GM21390 (cell line): ENCODE results near the gene EXD3.

Experiments
- ATAC-seq: cut with Tn5 transposase; IDR thresholded peaks from one replicate; pipeline ENCODE4 v1.9.1; 2021; ENCODE audit not compliant: unreplicated experiment

EXD3 gene

GRCh38 chr9:137309368-137310188 lies 113.4 kb downstream of the EXD3 start:
- ATAC-seq: no peak

GRCh38 chr9:137308057-137308619 lies 114.8 kb downstream of the EXD3 start:
- no peak for ATAC-seq

- ATAC-seq: no peak
Measured at GRCh38 chr9:137307255-137308056, 115.5 kb downstream of the EXD3 start.

GRCh38 chr9:137306850-137307254 lies 116.1 kb downstream of the EXD3 start:
- ATAC-seq: no peak

GRCh38 chr9:137306066-137306849 lies 116.7 kb downstream of the EXD3 start:
- no peak for ATAC-seq

GRCh38 chr9:137305798-137306065 lies 117.2 kb downstream of the EXD3 start:
- no peak for ATAC-seq

GRCh38 chr9:137305060-137305797 lies 117.7 kb downstream of the EXD3 start:
- ATAC-seq: no peak

- ATAC-seq: no peak
Measured at GRCh38 chr9:137304383-137305059, 118.4 kb downstream of the EXD3 start.

- ATAC-seq: no peak
Measured at GRCh38 chr9:137303893-137304382, 119.0 kb downstream of the EXD3 start.

- no peak for ATAC-seq
Measured at GRCh38 chr9:137303151-137303892, 119.6 kb downstream of the EXD3 start.

GRCh38 chr9:137302449-137303150 lies 120.4 kb downstream of the EXD3 start:
- peak; percentile 34 for ATAC-seq

- peak; percentile 64 for ATAC-seq
Measured at GRCh38 chr9:137302118-137302448, 120.9 kb downstream of the EXD3 start, which contains the start of gene NRARP. Gene NRARP (minus strand): TSS chr9:137302271. CDS start chr9:137301928, 343 bp downstream.

GRCh38 chr9:137301081-137301947 lies 121.6 kb downstream of the EXD3 start:
- peak; percentile 5 for ATAC-seq

- ATAC-seq: no peak
Measured at GRCh38 chr9:137300567-137301080, 122.3 kb downstream of the EXD3 start.

GRCh38 chr9:137299938-137300337 lies 123.0 kb downstream of the EXD3 start:
- no peak for ATAC-seq

GRCh38 chr9:137299203-137299565 lies 123.8 kb downstream of the EXD3 start:
- ATAC-seq: no peak

GRCh38 chr9:137298401-137299202 lies 124.4 kb downstream of the EXD3 start:
- ATAC-seq: no peak
